Activated naive CD4-positive, alpha-beta T cell treated with anti-CD3 and anti-CD28 coated beads for 36 hours (primary cell): ENCODE measurements around the gene ANGPTL2. TPM values are rescaled to one million over a fixed set of nuclear protein-coding genes. Genes with fewer than 3 reads are reported as not detected.

Experiments
- CTCF ChIA-PET: fragments of 350-600 bp; sonication (Branson Sonifier 250); formaldehyde crosslinking; loops from one replicate; lab custom pipeline; 2021; ENCODE audit warnings: antibody characterized with exemption; lab: Charles Lee
- DNase-seq: peaks from one replicate; pipeline ENCODE4 v3.0.0-alpha.2; 2020
- H3K27ac Mint-ChIP-seq: one replicate; pipeline ENCODE4 v1.8.0; 2021; ENCODE audit warnings: mild to moderate bottlenecking, mixed read lengths
- H3K27me3 Mint-ChIP-seq: one replicate; pipeline ENCODE4 v1.8.0; 2021; ENCODE audit warnings: low read depth, mixed read lengths
- H3K36me3 Mint-ChIP-seq: one replicate; pipeline ENCODE4 v1.8.0; 2021; ENCODE audit warnings: low read depth, mixed read lengths
- H3K4me1 Mint-ChIP-seq: one replicate; pipeline ENCODE4 v1.8.0; 2021; ENCODE audit warnings: low read depth, mixed read lengths
- H3K4me3 Mint-ChIP-seq: one replicate; pipeline ENCODE4 v1.8.0; 2021; ENCODE audit warnings: mild to moderate bottlenecking, moderate library complexity, mixed read lengths
- H3K9me3 Mint-ChIP-seq: one replicate; pipeline ENCODE4 v1.8.0; 2021; ENCODE audit warnings: mixed read lengths
- intact Hi-C: fragments of 100-400 bp; cut with micrococcal nuclease; formaldehyde crosslinking; loops from one replicate; pipeline ENCODE4 v1.15.1; 2023
- total RNA-seq, 2 experiments: library from RNA; stranded (reverse); gene quantifications; one replicate each; pipeline ENCODE4 v1.2.3, GENCODE V29; 2021

Gene ANGPTL2
- total RNA-seq, 2 experiments from 2014 or later: not detected

DNA sequence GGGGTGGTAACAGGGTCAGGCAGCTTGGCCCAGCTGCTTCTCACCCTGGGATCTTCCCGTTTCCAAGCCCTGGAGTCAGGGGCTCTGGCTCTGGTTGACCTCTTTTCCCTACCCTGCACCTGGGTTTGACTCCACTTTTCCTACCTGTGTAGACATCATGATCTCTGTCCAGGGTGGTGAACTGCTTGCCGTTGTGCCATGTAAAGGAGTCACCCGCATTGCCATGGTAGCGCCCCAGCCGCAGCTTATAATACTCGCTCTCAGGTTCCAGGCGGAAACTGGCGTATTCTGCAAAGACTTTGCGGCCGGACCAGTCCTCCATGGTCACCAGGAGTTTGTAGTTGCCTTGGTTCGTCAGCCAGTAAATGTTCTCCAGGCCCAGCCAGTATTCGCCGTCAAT, 30.9 kb downstream of the ANGPTL2 start:
- CTCF ChIA-PET: no interaction called here
- intact Hi-C loops: no loop called here

DNA sequence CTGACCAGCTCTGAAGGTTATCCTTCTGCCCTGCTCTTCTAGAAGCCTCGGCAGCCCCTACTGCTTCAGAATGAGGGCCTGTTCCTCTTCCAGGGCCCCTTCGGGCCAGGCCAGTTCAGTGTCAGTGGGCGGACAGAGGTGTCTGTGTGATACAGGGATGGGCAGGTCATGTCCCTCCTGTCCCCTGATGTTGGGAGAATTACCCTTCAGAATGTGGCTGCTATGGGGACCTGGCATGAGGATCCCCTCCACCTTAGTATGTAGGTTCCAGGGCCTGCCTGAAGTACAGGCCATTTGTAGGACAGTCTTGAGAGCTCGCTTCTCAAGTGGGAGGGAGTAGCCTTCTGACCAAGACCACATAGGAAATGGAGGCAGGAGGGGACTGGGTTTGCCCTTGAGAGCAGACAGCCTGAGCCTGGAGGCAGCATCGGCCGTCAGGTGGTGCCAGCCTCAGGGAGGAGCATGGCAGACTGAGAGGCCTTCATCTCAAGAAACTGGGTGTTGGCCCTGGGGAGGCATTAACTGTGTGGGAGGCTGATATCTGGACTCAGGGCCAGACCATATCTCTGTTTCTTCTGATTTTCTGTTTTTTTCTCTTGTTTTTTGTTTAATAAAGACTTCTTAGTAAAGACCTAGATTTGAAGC, 32.0 kb downstream of the ANGPTL2 start:
- Mint-ChIP-seq H3K27ac (no peak overlapping the region), H3K27me3 (peaks cover 5% of the 10 kb centered on the region), H3K4me1 (no peaks in the 10 kb centered on the region), H3K4me3 (no peak overlapping the region), H3K36me3 (no peaks in the 10 kb centered on the region), H3K9me3 (no peaks in the 10 kb centered on the region)
- CTCF ChIA-PET: no interaction called here
- DNase-seq: no peak
- intact Hi-C loops: no loop called here

More for the DNA sequence above, 30.9 kb downstream of the ANGPTL2 start:
- Mint-ChIP-seq H3K4me3 (no peak overlapping the region), H3K36me3 (no peaks in the 10 kb centered on the region), H3K27ac (no peak overlapping the region), H3K9me3 (no peaks in the 10 kb centered on the region), H3K4me1 (no peaks in the 10 kb centered on the region), H3K27me3 (peaks cover 4% of the 10 kb centered on the region)
- no peak for DNase-seq

GRCh38 chr9:127089631-127090081, 32.8 kb downstream of the ANGPTL2 start:
- DNase-seq: no peak
- no peak overlapping the region for H3K4me3 Mint-ChIP-seq
- H3K9me3 Mint-ChIP-seq: no peaks in the 10 kb centered on the region
- CTCF ChIA-PET: no interaction called here
- no peaks in the 10 kb centered on the region for H3K36me3 Mint-ChIP-seq
- no peak overlapping the region for H3K27ac Mint-ChIP-seq
- peaks cover 6% of the 10 kb centered on the region for H3K27me3 Mint-ChIP-seq
- peaks cover 3% of the 10 kb centered on the region for H3K4me1 Mint-ChIP-seq
- intact Hi-C loops: no loop called here

DNA sequence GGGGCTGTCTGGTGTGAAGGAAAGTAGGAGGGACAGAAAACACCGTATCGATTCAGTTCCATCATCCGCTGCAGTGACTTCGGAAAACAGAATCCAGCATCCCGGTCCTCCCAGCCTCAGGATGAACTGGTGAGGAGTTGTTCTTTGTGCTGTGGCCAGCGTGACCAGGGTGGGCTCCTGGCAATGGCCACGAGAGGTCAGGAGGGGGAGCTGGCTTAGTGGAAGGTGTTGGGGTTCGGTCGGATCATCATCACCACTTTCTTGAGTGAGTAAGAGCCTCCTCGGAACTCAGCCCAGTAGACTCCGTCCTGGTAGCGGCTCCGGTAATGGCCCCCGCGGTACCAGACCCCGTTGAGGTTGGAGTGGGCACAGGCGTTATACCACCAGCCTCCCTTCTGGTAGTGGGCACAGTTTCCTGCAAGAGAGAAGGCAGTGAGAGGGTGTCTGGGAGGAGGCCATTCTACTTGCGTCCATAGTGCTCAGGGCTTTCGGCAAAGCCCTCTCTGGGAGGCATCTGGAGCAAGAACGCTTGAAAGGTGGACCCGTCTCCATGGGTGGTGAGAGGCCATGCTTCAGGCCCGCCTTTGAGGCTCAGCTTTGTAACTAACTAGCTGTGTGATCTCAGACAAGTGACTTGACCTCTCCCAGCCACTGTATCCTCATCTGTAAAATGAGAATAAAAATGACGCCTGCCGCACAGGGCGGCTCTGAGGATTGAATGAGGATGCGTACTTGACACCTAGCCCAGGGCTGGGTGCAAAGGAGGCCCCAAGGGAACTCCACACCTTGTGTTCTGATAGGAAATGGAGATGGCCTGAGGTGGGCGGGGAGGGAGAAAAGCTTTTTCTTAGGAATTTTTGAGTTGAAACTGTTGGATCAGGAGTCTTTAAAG, 33.5 kb downstream of the ANGPTL2 start:
- Mint-ChIP-seq H3K9me3 (no peaks in the 10 kb centered on the region), H3K36me3 (no peaks in the 10 kb centered on the region), H3K27ac (no peak overlapping the region), H3K4me3 (no peak overlapping the region), H3K4me1 (peaks cover 7% of the 10 kb centered on the region), H3K27me3 (peaks cover 6% of the 10 kb centered on the region)
- intact Hi-C loops: no loop called here
- CTCF ChIA-PET: no interaction called here
- no peak for DNase-seq

DNA sequence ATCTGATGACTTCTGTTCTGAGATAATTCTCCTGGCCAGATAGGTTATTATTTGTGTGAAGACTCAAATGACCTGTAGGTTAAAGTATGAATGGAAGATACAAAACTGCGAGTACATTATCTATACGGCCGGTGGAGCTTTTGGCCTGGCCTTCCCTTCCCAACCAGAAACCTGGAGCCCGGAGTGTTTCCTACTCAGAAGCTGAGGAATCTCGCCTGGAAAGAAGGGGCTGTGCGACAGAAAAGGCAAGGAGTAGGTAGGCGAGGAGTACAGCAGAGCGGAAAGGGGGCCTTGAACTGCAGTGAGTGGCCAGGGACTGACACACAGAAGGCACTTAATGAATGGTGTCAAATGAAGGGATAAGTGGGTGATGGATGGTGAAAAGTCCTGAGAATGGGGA, 34.6 kb downstream of the ANGPTL2 start:
- Mint-ChIP-seq H3K4me1 (peaks cover 7% of the 10 kb centered on the region), H3K27me3 (peaks cover 8% of the 10 kb centered on the region), H3K27ac (no peak overlapping the region), H3K4me3 (no peak overlapping the region), H3K36me3 (no peaks in the 10 kb centered on the region), H3K9me3 (no peaks in the 10 kb centered on the region)
- CTCF ChIA-PET: no interaction called here
- intact Hi-C loops: no loop called here
- no peak for DNase-seq

- Mint-ChIP-seq H3K4me3 (no peak overlapping the region), H3K4me1 (peaks cover 7% of the 10 kb centered on the region), H3K36me3 (no peaks in the 10 kb centered on the region), H3K9me3 (no peaks in the 10 kb centered on the region), H3K27ac (no peak overlapping the region), H3K27me3 (peaks cover 8% of the 10 kb centered on the region)
- intact Hi-C loops: no loop called here
- no peak for DNase-seq
- CTCF ChIA-PET: no interaction called here
Measured at GRCh38 chr9:127087411-127087810, 35.0 kb downstream of the ANGPTL2 start.

- no peak for DNase-seq
- H3K27me3 Mint-ChIP-seq: peaks cover 8% of the 10 kb centered on the region
- no peaks in the 10 kb centered on the region for H3K9me3 Mint-ChIP-seq
- no peaks in the 10 kb centered on the region for H3K36me3 Mint-ChIP-seq
- H3K27ac Mint-ChIP-seq: no peak overlapping the region
- CTCF ChIA-PET: no interaction called here
- H3K4me3 Mint-ChIP-seq: no peak overlapping the region
- intact Hi-C loops: no loop called here
- H3K4me1 Mint-ChIP-seq: peaks cover 7% of the 10 kb centered on the region
Measured at GRCh38 chr9:127086771-127087170, 35.7 kb downstream of the ANGPTL2 start.

GRCh38 chr9:127085186-127085585, 37.2 kb downstream of the ANGPTL2 start:
- H3K4me1 Mint-ChIP-seq: peaks cover 7% of the 10 kb centered on the region
- no peak for DNase-seq
- H3K27me3 Mint-ChIP-seq: peaks cover 8% of the 10 kb centered on the region
- intact Hi-C loops: no loop called here
- H3K9me3 Mint-ChIP-seq: no peaks in the 10 kb centered on the region
- no peak overlapping the region for H3K4me3 Mint-ChIP-seq
- CTCF ChIA-PET: interaction anchor here (0.6 kb wide), 1 partner anchor 483 kb away, joined by 3 read pairs; no protein-coding TSS in a partner anchor
- no peak overlapping the region for H3K27ac Mint-ChIP-seq
- H3K36me3 Mint-ChIP-seq: no peaks in the 10 kb centered on the region

GRCh38 chr9:127084076-127085039, 38.1 kb downstream of the ANGPTL2 start:
- CTCF ChIA-PET: no interaction called here
- Mint-ChIP-seq H3K27me3 (peaks cover 8% of the 10 kb centered on the region), H3K9me3 (no peaks in the 10 kb centered on the region), H3K4me3 (no peak overlapping the region), H3K27ac (no peak overlapping the region), H3K4me1 (peaks cover 7% of the 10 kb centered on the region), H3K36me3 (no peaks in the 10 kb centered on the region)
- intact Hi-C loops: no loop called here
- no peak for DNase-seq

DNA sequence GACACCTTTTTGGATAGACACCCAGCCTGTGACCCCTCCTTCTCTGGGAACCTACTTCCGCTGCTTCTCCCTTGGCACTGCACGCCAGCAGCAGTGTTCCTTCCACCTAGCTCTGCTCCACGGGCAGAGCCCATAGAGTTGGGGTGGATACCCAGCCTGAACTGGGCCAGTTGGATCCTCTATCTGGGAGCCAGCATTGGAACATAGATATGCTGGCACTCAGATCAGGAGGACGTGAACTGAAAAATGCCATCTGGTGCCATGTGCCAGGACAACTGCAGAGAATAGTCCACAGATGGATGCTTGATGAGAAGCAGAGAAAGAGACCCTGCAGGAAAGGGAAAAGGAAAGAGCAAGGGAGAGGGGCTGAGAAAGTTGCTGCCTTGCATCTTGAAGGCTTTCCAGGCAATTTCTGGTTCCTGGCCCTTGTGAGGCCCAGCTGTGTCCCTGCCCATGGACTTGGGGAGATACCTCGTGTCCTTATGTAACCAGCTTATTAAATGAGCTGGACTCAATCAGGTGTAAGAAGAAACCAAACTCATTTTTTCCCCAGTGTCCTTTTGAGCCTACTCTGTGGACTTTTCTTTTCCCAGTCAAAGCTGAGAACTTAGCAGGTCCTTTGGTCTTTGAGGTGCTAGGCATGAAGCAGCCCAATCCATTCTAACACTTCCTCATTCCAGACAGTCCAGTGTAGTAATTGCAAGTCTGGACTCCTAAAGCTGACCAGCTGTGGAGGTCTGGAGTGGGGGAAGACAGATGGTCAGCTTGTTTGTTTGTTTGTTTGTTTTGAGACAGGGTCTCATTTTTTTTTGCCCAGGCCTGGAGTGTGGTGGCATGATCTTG, 39.1 kb downstream of the ANGPTL2 start:
- Mint-ChIP-seq H3K27ac (no peak overlapping the region), H3K27me3 (peaks cover 8% of the 10 kb centered on the region), H3K36me3 (no peaks in the 10 kb centered on the region), H3K4me3 (no peak overlapping the region), H3K4me1 (peaks cover 7% of the 10 kb centered on the region), H3K9me3 (no peaks in the 10 kb centered on the region)
- CTCF ChIA-PET: no interaction called here
- intact Hi-C loops: no loop called here
- DNase-seq: no peak

DNA sequence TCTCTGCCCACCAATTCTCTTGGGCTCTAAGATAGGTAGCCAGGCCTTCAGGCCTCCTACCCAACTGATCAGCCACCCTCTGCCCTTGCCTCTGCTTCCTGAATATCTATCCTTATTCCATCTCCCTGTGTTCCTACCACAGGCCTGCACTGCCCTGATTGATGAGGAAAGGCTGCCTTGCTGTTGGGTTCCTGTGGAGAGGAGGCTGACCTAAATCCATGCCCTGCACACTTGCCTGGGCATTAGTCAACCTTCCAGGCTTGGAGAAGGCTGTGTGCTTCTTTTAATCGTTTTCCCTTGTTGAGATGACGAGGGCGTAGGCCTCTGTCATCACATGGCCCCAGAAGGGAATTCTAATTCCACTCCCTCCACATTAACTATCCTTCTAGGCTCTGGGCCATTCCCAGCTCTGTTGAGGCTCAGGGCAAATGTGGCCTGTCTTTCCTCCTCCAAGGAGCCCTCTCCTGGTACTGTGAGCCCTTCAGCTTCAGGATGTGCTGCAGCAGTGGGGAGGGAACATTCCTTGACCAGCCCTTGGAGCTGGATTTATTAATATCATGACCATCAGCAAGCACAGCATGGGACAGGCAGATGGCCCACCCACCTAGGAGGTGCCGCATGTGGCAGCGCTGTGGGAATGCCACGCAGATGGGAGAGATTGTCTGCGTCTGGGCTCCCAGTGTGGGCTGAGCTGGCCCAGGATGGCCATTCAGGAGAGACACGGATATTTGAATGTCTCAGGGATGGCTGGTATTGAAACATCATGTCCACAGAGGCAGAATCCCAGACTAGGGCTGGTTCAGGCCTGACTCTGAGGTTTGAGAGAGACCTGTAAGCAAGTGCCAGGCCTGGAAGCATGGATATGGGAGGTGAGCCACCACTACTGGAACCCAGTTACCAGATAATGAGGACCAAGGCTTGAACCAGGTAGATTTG, 40.9 kb downstream of the ANGPTL2 start:
- H3K27ac Mint-ChIP-seq: no peak overlapping the region
- no peak for DNase-seq
- CTCF ChIA-PET: no interaction called here
- no peaks in the 10 kb centered on the region for H3K9me3 Mint-ChIP-seq
- peaks cover 4% of the 10 kb centered on the region for H3K27me3 Mint-ChIP-seq
- H3K4me1 Mint-ChIP-seq: peaks cover 7% of the 10 kb centered on the region
- H3K36me3 Mint-ChIP-seq: no peaks in the 10 kb centered on the region
- H3K4me3 Mint-ChIP-seq: no peak overlapping the region
- intact Hi-C loops: no loop called here
